Mesodermal cell (in vitro differentiated cells): Measurements from ENCODE around the gene STK10.

Source experiments
- H3K27ac ChIP-seq: 2 replicates; pipeline ENCODE4 v1.7.0; 2013; ENCODE audit warnings: mild to moderate bottlenecking, low read depth, low read length, moderate library complexity; ENCODE audit not compliant: severe bottlenecking
- H3K36me3 ChIP-seq: 2 replicates; pipeline ENCODE4 v1.7.1; 2013; ENCODE audit warnings: mild to moderate bottlenecking, low read length, moderate library complexity; ENCODE audit not compliant: control insufficient read depth, insufficient read depth
- H3K4me1 ChIP-seq: one replicate; pipeline ENCODE4 v1.7.1; 2013; ENCODE audit warnings: mild to moderate bottlenecking, low read length; ENCODE audit not compliant: insufficient read depth, control insufficient read depth, poor library complexity, severe bottlenecking
- H3K4me3 ChIP-seq: 2 replicates; pipeline ENCODE4 v1.7.0; 2013; ENCODE audit warnings: low read length, control low read depth, mild to moderate bottlenecking; ENCODE audit not compliant: insufficient read depth, poor library complexity, severe bottlenecking; ENCODE audit errors: extremely low read depth
- H3K9me3 ChIP-seq: 2 replicates; pipeline ENCODE4 v1.7.1; 2013; ENCODE audit warnings: mild to moderate bottlenecking, low read length, moderate library complexity; ENCODE audit not compliant: control insufficient read depth
- WGBS, 2 experiments: methylation state at CpG; one replicate each; pipeline ENCODE4 v1.1.5; 2013; ENCODE audit warnings: missing lambda C conversion rate in 2 of 2; ENCODE audit not compliant: insufficient coverage in 2 of 2; 5-methylcytosine and 5-hydroxymethylcytosine counted together

STK10 gene

DNA sequence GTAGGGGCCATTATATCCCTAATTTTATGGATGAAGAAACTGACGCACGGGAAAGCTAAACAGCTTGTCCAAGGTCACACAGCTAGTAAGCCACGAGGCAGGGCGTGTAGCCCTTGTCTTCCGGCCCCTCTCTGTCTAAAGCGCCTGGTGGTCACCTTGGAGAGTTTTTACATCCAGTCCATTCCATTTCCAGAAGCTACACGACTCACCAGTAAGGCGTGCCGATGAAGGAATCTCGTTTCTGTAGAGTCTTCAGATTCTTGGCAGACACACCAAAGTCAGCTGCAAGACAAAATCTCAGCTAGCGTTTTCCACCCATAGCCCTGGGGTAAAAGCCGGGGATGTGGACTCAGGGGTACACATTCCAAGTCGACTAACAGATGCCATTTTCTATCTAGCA is 80.5 kb downstream of the STK10 start:
- no peak overlapping the region for H3K4me3 ChIP-seq
- 76 to 89% methylated on average over 10 to 12 of the region's 13 CpGs for WGBS, 2 experiments
- peaks cover 70% of the 10 kb centered on the region for H3K4me1 ChIP-seq
- peak overlapping the region; percentile 82 for H3K27ac ChIP-seq
- H3K36me3 ChIP-seq, result peaks cover 33% of the 10 kb centered on the region
- H3K9me3 ChIP-seq, result no peaks in the 10 kb centered on the region

DNA sequence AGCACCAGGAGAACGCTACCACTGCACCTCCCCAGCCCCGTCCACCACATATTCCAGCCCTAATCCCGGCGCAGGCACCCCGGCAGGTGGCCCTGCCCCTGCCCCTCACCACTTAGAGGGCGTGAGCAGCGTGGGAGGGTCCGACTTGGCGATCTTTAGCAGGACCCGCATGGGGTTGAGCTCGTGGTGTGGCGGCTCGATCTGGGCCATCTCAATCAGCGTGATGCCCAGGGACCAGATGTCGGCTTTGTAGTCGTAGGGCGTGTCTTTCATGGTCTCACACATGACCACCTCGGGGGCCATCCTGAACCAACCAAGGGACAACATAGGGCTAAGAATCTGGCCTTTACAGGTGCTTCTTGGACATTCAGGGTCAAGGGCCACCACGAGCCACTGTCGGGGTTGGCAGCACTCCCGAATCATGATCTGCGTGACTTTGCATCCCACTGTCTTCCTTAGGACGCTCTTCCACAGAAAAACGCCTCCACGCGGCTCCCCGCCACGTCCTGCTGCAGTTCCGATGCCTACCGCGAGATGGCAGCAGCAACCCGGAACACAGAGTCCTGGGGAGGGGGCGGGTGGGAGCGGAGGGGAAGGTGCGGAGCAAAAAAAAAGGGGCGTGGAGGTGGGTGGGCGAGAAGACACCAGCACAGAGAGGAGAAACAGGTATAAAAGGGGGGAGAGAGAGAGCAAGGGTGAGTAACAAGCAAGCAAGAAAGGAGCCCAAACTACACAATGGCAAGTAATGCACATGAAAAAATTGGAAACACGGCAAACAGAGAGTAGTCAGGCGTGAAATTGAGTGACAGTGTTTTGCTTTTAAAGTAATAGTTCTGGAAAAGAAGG is 81.3 kb downstream of the STK10 start:
- Histone ChIP-seq H3K4me1 (peaks cover 74% of the 10 kb centered on the region), H3K9me3 (no peaks in the 10 kb centered on the region), H3K4me3 (no peak overlapping the region), H3K36me3 (peaks cover 42% of the 10 kb centered on the region), H3K27ac (peak overlapping the region; percentile 82)
- WGBS, 2 experiments, result 40 to 59% methylated on average over 24 to 35 of the region's 39 CpGs

DNA sequence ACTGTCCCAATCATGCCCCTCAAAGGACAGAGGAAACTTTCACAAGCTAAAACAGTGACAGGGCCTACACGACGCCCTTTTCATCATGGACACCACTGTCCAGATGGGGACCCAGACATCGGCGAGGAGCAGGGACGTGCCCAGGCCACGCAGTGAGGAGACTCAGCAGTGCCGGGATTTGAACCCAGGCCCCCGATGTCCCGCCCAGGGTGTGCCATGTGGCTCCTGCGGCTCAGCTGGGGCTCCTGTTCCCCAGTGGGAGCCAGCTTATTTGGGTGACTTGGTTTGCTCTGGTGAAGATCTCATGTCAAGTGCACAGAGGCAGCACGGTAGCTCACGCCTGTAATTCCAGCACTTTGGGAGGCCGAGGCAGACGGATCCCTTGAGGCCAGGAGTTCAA is 82.2 kb downstream of the STK10 start:
- no peak overlapping the region for H3K27ac ChIP-seq
- WGBS, 2 experiments, result 91 to 98% methylated on average over 14 of the region's 14 CpGs

DNA sequence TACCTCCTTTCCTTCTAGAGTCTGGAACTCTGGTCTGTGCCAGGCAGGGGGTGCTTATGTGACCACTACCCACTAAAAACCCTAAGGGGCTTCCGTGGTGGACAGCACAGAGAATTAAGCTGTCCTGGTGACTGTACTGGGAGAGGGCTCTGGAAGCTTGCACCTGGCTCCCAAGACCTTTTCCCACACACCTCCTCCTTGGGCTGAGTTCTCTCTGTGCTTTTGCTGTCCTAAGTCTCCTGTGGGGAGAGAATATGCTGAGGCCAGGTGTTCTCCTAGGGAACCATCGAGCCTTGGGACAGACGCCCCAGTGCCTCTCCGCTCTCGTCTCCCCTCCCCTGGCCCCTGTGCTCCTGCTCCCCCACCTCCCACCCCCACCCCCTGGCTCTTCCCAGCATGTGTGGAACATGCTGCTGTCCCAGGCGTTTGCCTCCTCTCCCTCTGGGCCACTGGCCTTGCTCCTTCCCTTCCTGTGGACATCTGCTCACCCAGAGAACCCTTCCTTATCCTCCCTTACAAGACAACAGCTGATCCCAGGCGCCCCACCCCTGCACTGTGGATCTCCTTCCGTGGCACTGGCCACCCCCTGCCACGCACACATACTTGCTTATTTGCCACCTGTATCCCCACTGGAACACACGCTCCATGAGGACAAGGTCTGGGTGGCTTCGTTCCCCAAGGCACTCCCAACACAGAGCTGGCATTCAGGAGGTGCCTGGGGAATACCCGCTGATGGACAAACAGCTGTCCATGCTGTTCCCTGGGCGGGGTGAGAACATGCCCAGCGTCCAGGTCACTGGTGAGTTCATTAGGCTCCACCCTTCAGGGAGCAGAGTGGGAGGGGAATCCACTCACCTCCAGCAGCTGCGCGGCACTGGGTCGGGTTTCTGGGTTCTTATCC is 83.0 kb downstream of the STK10 start:
- no peak overlapping the region for H3K4me3 ChIP-seq
- H3K27ac ChIP-seq, result no peak overlapping the region
- WGBS, 2 experiments, result 91 to 97% methylated on average over 9 to 12 of the region's 17 CpGs
- H3K9me3 ChIP-seq, result no peaks in the 10 kb centered on the region
- peaks cover 57% of the 10 kb centered on the region for H3K4me1 ChIP-seq
- peaks cover 53% of the 10 kb centered on the region for H3K36me3 ChIP-seq

More for the DNA sequence above, 82.2 kb downstream of the STK10 start:
- peaks cover 50% of the 10 kb centered on the region for H3K36me3 ChIP-seq
- peaks cover 65% of the 10 kb centered on the region for H3K4me1 ChIP-seq
- no peak overlapping the region for H3K4me3 ChIP-seq
- no peaks in the 10 kb centered on the region for H3K9me3 ChIP-seq

DNA sequence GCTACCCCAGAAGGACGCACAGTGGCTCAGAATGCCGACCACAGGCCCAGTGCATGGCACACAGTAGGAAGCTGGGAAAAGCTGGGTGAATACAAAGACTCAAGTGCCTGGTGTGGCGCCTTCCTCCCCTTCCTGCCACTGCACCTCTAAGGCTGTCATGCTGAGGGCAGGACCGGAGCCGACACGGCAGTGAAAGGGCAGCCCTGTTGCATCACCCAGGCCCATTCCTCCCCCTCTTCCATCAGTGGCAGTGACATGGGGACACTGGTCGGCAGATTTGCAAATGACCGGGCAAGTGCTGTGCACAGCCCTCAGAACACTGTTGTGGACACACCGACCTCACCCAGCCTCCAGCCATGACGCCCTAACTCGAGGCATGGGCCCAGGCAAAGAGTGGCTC is 84.0 kb downstream of the STK10 start:
- WGBS, 2 experiments, result 64 to 71% methylated on average over 5 to 10 of the region's 11 CpGs
- Histone ChIP-seq H3K9me3 (no peaks in the 10 kb centered on the region), H3K36me3 (peaks cover 51% of the 10 kb centered on the region), H3K4me1 (peaks cover 47% of the 10 kb centered on the region), H3K27ac (peak overlapping the region; percentile 95), H3K4me3 (no peak overlapping the region)

DNA sequence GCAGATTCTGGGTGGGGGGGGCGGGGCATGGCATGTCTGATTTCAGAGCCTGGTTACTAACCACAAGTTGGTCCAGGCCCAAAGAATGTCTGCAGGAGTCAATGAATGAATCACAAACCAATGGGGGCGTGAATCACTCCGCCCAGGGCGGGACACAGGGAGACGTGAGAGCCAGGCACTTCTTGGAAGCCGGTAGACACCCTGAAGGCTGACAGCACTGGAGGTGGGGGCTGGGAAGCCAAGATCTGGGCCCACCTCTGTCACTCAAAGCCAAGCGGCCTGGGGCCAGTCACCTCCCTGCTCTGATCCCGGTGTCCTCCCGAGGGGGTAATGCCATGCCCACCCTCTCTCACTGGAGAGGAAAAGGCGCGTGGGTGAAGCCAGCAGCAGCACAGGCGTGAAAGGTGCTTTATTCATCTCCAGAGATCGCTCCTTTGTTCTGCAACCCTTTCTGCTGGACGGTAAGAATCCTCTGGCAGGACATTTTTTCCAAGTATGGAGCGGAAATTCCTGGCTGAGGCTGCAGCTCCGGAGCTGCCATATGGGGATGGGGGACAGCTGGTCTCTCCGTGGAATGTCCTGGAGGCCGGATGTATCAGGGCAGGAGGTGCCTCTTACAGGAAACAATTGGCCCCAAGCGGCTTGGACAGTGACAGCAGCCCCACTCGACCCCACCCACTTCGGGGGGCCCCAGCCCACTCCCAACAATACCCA is 85.0 kb downstream of the STK10 start:
- H3K9me3 ChIP-seq, result no peaks in the 10 kb centered on the region
- H3K27ac ChIP-seq, result peak overlapping the region; percentile 95
- no peak overlapping the region for H3K4me3 ChIP-seq
- H3K36me3 ChIP-seq, result peaks cover 58% of the 10 kb centered on the region
- 38 to 39% methylated on average over 17 to 20 of the region's 21 CpGs for whole genome bisulfite sequencing, 2 experiments
- H3K4me1 ChIP-seq, result peaks cover 43% of the 10 kb centered on the region

DNA sequence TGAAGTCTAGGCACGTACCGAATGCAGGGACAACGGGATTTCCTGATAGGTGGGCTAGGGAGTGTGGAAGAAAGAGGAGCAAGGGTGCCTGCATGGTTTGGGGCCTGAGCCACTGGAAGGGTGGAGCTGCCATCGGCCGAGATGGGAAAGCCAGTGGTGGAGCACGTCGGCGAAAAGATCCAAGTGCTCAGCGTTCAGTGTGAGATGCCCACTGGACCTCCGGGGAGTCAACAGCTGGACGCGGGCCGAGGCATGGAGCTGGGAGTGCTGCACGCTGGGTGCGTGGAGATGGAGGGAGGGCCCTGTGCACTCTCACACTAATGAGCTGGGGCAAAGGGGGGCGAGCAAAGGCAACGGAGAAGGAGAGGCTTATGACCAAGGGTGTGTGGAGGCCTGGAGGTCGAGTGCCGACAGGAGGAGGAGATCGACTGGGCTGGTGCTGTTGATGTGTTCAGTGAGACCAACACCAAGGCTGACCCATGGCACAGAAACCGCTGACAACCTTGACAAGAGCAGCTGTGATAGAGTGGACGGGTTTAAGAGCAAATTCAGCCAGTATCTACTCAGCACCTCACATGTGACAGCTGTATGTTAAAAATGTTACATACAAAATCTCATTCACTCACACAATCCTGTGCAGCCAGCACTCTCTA is 85.7 kb downstream of the STK10 start:
- Histone ChIP-seq H3K4me3 (no peak overlapping the region), H3K36me3 (peaks cover 64% of the 10 kb centered on the region), H3K27ac (peak overlapping the region; percentile 45), H3K9me3 (no peaks in the 10 kb centered on the region), H3K4me1 (peaks cover 38% of the 10 kb centered on the region)
- WGBS, 2 experiments, result 95 to 96% methylated on average over 16 to 21 of the region's 22 CpGs

DNA sequence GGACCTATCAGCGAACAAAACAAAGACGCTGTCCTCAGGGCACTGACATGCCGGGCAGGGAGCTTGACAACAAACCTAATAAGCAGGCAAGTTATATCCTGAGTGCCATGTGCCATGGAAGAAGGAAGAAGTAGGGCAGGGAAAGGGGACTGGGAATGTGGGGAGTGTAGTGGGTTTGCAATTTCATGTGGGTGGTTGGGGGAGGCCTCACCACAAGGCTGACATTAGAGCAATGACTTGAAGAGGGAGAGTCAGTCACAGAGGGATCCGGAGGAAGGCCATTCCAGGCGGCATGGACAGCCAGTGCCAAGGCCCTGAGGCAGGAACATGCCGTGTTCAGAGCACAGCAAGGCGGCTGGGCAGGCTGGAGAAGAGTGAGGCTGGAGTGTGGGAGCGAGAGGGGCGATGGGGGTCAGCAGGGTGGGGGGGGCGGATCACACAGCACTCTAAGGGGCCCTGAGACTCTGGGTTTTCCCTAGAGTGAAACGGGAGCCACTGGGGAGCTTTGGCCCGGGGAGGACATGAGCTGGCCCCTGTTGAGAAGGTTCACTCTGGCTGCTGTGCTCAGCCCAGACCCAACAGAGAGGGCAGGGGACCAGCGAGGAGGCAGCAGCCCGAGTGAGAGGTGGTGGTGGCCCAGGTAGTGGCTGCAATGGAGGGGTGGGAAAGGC is 86.3 kb downstream of the STK10 start:
- Histone ChIP-seq H3K4me1 (peaks cover 34% of the 10 kb centered on the region), H3K27ac (no peak overlapping the region), H3K36me3 (peaks cover 64% of the 10 kb centered on the region), H3K4me3 (no peak overlapping the region), H3K9me3 (no peaks in the 10 kb centered on the region)
- WGBS, 2 experiments, result 92 to 98% methylated on average over 8 to 14 of the region's 14 CpGs

DNA sequence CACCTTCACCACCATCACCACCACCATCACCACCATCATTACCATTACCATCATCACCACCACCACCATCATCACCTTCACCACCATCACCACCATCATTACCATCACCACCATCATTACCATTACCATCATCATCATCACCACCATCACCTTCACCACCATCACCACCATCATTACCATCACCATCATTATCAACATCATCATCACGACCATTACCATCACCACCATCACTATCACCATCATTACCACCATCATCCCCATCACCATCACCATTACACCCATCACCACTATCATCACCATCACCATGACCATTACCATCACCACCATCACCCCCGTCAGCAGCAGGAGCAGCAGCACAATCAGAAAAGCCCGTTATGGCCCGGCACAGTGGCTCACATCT is 89.1 kb downstream of the STK10 start:
- no peak overlapping the region for H3K27ac ChIP-seq
- 93 to 96% methylated on average over 4 of the region's 4 CpGs for WGBS, 2 experiments
- H3K4me3 ChIP-seq, result no peak overlapping the region
- peaks cover 20% of the 10 kb centered on the region for H3K4me1 ChIP-seq
- no peaks in the 10 kb centered on the region for H3K9me3 ChIP-seq
- H3K36me3 ChIP-seq, result peaks cover 62% of the 10 kb centered on the region
